ENCODE results near the gene ATG9A. TPM values are rescaled to one million over a fixed set of nuclear protein-coding genes. Genes with fewer than 3 reads are reported as not detected.
"Not testable (repeated sequence)": the region's sequence is repeated elsewhere in the genome, so short reads cannot be mapped to it uniquely, and the experiment has no call there.

The ATG9A gene
- total RNA-seq, 3 donors from 2014 or later, result 35.6 to 44.5 (median 37.0) TPM

- no peaks in the 10 kb centered on the region for H3K36me3 ChIP-seq
- no peaks in the 10 kb centered on the region for H3K27me3 ChIP-seq
- DNase-seq (ENCODE audit: low spot score in 2 of 2), result peak; percentile 93 to 94
- H3K4me1 ChIP-seq, result peaks cover 5 to 13% of the 10 kb centered on the region in 2 donors
- intact Hi-C loops (cut with DNase I; ENCODE audit: low total_unique reads), result no loop called here
- peak within 1 kb of the TSS; percentile 91 to 97 for H3K27ac ChIP-seq
- H3K9me3 ChIP-seq, result no peaks in the 10 kb centered on the region
- TF ChIP-seq POLR2A (IDR thresholded peaks at IDR 0.05) (peak; percentile 77), POLR2AphosphoS5 (IDR thresholded peaks at IDR 0.05) (peak; percentile 93 to 96 (median 95))
- TF ChIP-seq, protein P1, sequence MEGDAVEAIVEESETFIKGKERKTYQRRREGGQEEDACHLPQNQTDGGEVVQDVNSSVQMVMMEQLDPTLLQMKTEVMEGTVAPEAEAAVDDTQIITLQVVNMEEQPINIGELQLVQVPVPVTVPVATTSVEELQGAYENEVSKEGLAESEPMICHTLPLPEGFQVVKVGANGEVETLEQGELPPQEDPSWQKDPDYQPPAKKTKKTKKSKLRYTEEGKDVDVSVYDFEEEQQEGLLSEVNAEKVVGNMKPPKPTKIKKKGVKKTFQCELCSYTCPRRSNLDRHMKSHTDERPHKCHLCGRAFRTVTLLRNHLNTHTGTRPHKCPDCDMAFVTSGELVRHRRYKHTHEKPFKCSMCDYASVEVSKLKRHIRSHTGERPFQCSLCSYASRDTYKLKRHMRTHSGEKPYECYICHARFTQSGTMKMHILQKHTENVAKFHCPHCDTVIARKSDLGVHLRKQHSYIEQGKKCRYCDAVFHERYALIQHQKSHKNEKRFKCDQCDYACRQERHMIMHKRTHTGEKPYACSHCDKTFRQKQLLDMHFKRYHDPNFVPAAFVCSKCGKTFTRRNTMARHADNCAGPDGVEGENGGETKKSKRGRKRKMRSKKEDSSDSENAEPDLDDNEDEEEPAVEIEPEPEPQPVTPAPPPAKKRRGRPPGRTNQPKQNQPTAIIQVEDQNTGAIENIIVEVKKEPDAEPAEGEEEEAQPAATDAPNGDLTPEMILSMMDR (IDR thresholded peaks at IDR 0.05), result peak in 2 of 3 donors; percentile 49 to 53
- peak within 1 kb of the TSS; percentile 70 to 73 (median 71) for H3K4me3 ChIP-seq
These were observed 22.9 kb downstream of the ATG9A start, which contains the start of gene ZFAND2B for GRCh38 chr2:219206328-219207133. ZFAND2B (plus strand) TSS chr2:219206782; CDS start chr2:219206988, 206 bp downstream.

GRCh38 chr2:219205981-219206327 lies 23.5 kb downstream of the ATG9A start:
- TF ChIP-seq POLR2AphosphoS5 (IDR thresholded peaks at IDR 0.05) (no peak), POLR2A (IDR thresholded peaks at IDR 0.05) (no peak)
- TF ChIP-seq, protein P1 (IDR thresholded peaks at IDR 0.05), result no peak
- no peak for DNase-seq (ENCODE audit: low spot score in 2 of 2)
- intact Hi-C loops (cut with DNase I; ENCODE audit: low total_unique reads), result no loop called here
- peaks cover 5 to 13% of the 10 kb centered on the region in 2 donors for H3K4me1 ChIP-seq
- peak overlapping the region; percentile 70 to 73 (median 71) for H3K4me3 ChIP-seq
- H3K27me3 ChIP-seq, result no peaks in the 10 kb centered on the region
- H3K27ac ChIP-seq, result peak overlapping the region; percentile 91 to 97
- H3K9me3 ChIP-seq, result no peaks in the 10 kb centered on the region
- H3K36me3 ChIP-seq, result no peaks in the 10 kb centered on the region

GRCh38 chr2:219205165-219205538 lies 24.3 kb downstream of the ATG9A start:
- intact Hi-C loops (cut with DNase I; ENCODE audit: low total_unique reads), result no loop called here
- no peak overlapping the region for H3K4me3 ChIP-seq
- H3K9me3 ChIP-seq, result no peaks in the 10 kb centered on the region
- DNase-seq (ENCODE audit: low spot score in 2 of 2), result no peak
- no peaks in the 10 kb centered on the region for H3K27me3 ChIP-seq
- TF ChIP-seq POLR2A (IDR thresholded peaks at IDR 0.05) (no peak), POLR2AphosphoS5 (IDR thresholded peaks at IDR 0.05) (no peak)
- TF ChIP-seq, protein P1 (IDR thresholded peaks at IDR 0.05), result no peak
- no peak overlapping the region for H3K27ac ChIP-seq
- H3K36me3 ChIP-seq, result no peaks in the 10 kb centered on the region
- H3K4me1 ChIP-seq, result peaks cover 5 to 13% of the 10 kb centered on the region in 2 donors

DNA sequence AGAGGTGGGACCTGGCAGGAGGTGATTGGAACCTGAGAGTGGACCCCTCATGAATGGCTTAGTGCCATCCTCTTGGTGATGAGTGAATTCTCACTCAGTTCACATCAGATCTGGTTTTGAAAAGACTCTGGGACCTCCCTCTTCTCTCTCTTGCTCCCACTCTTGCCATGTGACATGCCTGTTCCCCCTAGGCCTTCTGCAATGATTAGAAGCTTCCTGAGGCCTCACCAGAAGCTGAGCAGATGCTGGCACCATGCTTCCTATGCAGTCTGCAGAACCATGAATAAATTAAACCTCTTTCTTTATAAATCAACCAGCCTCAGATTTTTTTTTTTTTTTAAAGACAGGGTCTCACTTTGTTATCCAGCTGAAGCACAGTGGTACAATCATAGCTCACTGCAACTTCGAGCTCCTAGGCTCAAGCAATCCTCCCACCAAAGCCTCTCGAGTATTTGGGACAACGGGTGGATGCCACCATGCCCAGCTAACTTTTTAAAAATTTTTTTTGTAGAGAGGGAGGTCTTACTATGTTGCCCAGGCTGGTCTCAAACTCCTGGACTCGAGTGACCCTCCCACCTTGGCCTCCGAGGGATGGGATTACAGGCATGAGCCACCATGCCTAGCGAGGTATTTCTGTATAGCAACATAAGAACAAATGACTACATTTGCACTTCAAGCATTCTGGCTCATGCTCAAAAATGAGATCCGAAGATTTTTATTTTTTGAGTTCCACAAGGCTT lies 24.8 kb downstream of the ATG9A start:
- no peak for DNase-seq (ENCODE audit: low spot score in 2 of 2)
- intact Hi-C loops (cut with DNase I; ENCODE audit: low total_unique reads), result no loop called here
- TF ChIP-seq POLR2AphosphoS5 (IDR thresholded peaks at IDR 0.05), result no peak
- TF ChIP-seq, protein P1 (IDR thresholded peaks at IDR 0.05), result no peak
- no peak for TF ChIP-seq POLR2A (IDR thresholded peaks at IDR 0.05)
- Histone ChIP-seq H3K4me3 (no peak overlapping the region), H3K9me3 (no peaks in the 10 kb centered on the region), H3K27ac (no peak overlapping the region), H3K36me3 (no peaks in the 10 kb centered on the region), H3K4me1 (peaks cover 5 to 13% of the 10 kb centered on the region in 2 donors), H3K27me3 (no peaks in the 10 kb centered on the region)

GRCh38 chr2:219201331-219201730 lies 28.1 kb downstream of the ATG9A start:
- H3K4me1 ChIP-seq; intact Hi-C loops (cut with DNase I; ENCODE audit: low total_unique reads); H3K36me3 ChIP-seq; H3K9me3 ChIP-seq; H3K27ac ChIP-seq; H3K27me3 ChIP-seq; DNase-seq (ENCODE audit: low spot score in 2 of 2); H3K4me3 ChIP-seq: not testable (repeated sequence)

- H3K9me3 ChIP-seq; H3K36me3 ChIP-seq; H3K4me3 ChIP-seq; intact Hi-C loops (cut with DNase I; ENCODE audit: low total_unique reads); H3K27ac ChIP-seq; H3K4me1 ChIP-seq; DNase-seq (ENCODE audit: low spot score in 2 of 2); H3K27me3 ChIP-seq: not testable (repeated sequence)
These were observed 28.7 kb downstream of the ATG9A start for GRCh38 chr2:219200502-219201326.
